Measurements from ENCODE around the gene THAP11. TPM values are rescaled to one million over a fixed set of nuclear protein-coding genes. Genes with fewer than 3 reads are reported as not detected.

The THAP11 gene
- total RNA-seq, result 32.3 TPM
- long read RNA-seq, transcript THAP11-201 (1 exons, 2,114 nt), result major isoform, 76 of 76 reads
- long read RNA-seq, partial matches to known transcripts, result 0 of 76 reads
- long read RNA-seq, other reads (novel, unspliced or antisense), result 0 of 76 reads

GRCh38 chr16:67841816-67842508 is at the start of gene THAP11:
THAP11 (plus strand) TSS chr16:67842320; CDS start chr16:67842555, 235 bp downstream.
- intact Hi-C loops (cut with DNase I), result no loop called here
- ATAC-seq (peak; percentile 81), DNase-seq (ENCODE audit: missing footprints) (peak; percentile 96)

- ATAC-seq, result no peak
- DNase-seq (ENCODE audit: missing footprints), result no peak
- intact Hi-C loops (cut with DNase I), result no loop called here
Measured at GRCh38 chr16:67796099-67796718, 45.9 kb upstream of the THAP11 start.

GRCh38 chr16:67800338-67800926 is 41.7 kb upstream of the THAP11 start:
- peak; percentile 38 for ATAC-seq
- intact Hi-C loops (cut with DNase I), result no loop called here
- DNase-seq (ENCODE audit: missing footprints), result no peak

GRCh38 chr16:67801241-67801640 is 40.9 kb upstream of the THAP11 start:
- intact Hi-C loops (cut with DNase I), result no loop called here
- no peak for ATAC-seq
- no peak for DNase-seq (ENCODE audit: missing footprints)

DNA sequence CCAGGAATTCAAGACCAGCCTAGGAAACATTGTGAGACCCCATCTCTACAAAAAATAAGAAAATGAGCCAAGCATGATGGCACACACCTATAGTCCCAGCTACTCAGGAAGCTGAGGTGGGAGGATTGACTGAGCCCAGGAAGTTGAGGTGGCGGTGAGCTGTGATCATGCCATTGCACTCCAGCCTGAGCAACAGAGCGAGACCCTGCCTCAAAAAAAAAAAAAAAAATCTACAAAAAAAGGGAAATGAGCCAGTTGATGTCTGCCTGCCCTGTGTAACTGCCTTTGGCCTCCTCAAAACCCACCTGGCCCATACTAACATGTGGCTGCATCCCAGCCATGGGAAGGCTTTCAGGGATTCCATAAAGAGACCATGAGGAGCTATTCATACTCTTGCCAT is 40.2 kb upstream of the THAP11 start:
- DNase-seq (ENCODE audit: missing footprints) (no peak), ATAC-seq (no peak)
- intact Hi-C loops (cut with DNase I), result no loop called here

DNA sequence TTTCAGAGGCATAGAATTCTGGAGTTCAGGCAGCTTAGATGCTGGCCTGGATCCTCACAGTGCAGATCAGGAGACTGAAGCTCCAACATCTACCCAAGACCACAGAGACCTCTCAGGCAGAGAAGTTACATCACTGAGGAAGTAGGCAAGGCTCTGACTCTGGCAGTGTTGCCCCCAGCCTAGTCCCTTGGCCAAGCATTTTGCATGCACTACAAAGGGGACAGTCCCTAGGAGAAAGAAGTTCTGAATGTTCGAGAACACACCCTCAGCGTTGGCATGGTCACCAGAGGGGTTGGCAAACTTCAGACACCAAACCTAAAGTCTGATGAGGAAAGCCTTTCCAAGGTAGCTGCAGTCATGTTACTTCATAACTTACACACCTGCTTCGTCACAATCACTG is 38.2 kb upstream of the THAP11 start:
- DNase-seq (ENCODE audit: missing footprints), result no peak
- no peak for ATAC-seq
- intact Hi-C loops (cut with DNase I), result no loop called here

GRCh38 chr16:67804853-67805542 is 37.1 kb upstream of the THAP11 start:
- ATAC-seq (no peak), DNase-seq (ENCODE audit: missing footprints) (no peak)
- intact Hi-C loops (cut with DNase I), result loop anchor here (5.0 kb wide), 2 partner anchors 133 to 283 kb away; no protein-coding TSS in a partner anchor

- intact Hi-C loops (cut with DNase I), result loop anchor here (2.0 to 5.0 kb wide), 4 partner anchors 41 to 284 kb away; partner anchors contain the start of genes CENPT, GFOD2 and NUTF2
- DNase-seq (ENCODE audit: missing footprints), result no peak
- ATAC-seq, result peak; percentile 0
Measured at GRCh38 chr16:67805718-67806427, 36.2 kb upstream of the THAP11 start.

GRCh38 chr16:67806428-67807147 is 35.5 kb upstream of the THAP11 start, which contains the start of the genes RANBP10 and TSNAXIP1:
RANBP10 (minus strand) TSS chr16:67806560; CDS start chr16:67806536, 24 bp downstream.
TSNAXIP1 (plus strand) TSS chr16:67806889; CDS start chr16:67807150, 261 bp downstream.
- ATAC-seq, result peak; percentile 98
- peak; percentile 97 for DNase-seq (ENCODE audit: missing footprints)
- intact Hi-C loops (cut with DNase I), result loop anchor here (2.0 to 5.0 kb wide), 4 partner anchors 40 to 284 kb away; partner anchors contain the start of genes CENPT, GFOD2 and NUTF2

DNA sequence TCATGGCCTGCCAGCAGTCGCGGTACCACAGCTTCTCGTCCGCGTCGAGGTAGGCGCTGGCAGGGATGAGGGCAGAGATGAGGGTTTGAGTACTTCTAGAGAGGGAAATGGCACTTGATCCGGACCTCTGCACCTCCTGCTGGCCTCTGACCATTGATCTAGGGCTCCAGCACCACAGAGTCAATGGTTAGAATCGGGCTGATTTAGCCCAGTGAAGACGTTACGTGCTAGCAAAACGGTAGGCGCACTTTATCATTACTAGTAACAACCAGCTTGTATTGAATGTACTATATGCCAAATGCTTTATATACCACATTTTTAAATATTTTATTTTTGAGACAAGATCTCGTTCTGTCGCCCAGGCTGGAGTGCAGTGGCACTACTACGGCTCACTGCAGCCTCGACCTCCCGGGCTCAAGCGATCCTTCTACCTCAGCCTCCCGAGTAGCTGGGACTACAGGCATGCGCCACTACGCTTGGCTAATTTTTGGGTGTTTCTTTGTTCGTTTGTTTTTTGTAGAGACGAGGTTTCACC is 34.9 kb upstream of the THAP11 start:
- no peak for DNase-seq (ENCODE audit: missing footprints)
- intact Hi-C loops (cut with DNase I), result loop anchor here (2.0 to 5.0 kb wide), 4 partner anchors 40 to 285 kb away; partner anchors contain the start of genes CENPT, GFOD2 and NUTF2
- no peak for ATAC-seq

DNA sequence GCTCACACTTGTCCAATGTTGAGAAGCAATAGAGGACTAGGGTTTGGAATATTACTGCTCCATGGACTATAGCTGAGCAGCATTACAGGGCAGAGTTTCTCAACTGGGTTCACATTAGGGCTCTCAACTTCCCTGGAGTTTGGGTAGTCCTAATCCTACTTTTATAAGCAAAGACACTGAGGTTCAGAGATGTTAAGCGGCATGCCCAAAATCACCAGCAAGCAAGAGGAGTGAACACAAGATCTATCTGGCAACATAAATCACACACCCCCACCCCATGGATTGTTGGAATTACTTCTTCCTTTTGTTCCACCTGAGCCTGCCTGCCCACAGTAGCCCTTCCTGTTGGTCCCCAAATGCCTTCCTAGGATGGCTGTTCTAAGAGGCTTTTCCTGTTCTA is 30.2 kb upstream of the THAP11 start:
- no peak for ATAC-seq
- intact Hi-C loops (cut with DNase I), result no loop called here
- no peak for DNase-seq (ENCODE audit: missing footprints)

GRCh38 chr16:67814567-67814966 is 27.6 kb upstream of the THAP11 start:
- no peak for ATAC-seq
- intact Hi-C loops (cut with DNase I), result no loop called here

GRCh38 chr16:67820608-67821259 is 21.4 kb upstream of the THAP11 start:
- no peak for ATAC-seq
- intact Hi-C loops (cut with DNase I), result no loop called here

More at GRCh38 chr16:67814567-67814966, 27.6 kb upstream of the THAP11 start:
- no peak for DNase-seq (ENCODE audit: missing footprints)

DNA sequence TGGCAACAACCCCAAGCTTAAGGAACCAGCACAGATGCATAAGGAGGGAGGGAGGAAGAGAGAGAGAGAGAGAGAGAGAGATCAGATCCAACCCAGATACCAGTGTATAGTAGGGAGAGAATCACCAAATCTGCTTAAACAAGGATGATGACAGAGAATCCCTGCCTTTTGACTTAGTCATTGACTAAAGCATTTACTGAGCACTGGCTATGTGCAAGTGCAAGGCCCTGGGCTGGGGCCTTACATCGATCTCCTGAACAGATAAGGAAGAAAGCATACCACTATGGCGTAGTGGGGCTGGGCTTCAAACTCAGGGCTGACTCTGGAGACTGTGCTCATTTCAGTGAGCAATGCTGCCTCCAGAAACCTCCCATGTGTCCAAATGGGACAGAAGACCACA is 19.6 kb upstream of the THAP11 start:
- no peak for DNase-seq (ENCODE audit: missing footprints)
- no peak for ATAC-seq
- intact Hi-C loops (cut with DNase I), result no loop called here

More at GRCh38 chr16:67820608-67821259, 21.4 kb upstream of the THAP11 start:
- no peak for DNase-seq (ENCODE audit: missing footprints)

DNA sequence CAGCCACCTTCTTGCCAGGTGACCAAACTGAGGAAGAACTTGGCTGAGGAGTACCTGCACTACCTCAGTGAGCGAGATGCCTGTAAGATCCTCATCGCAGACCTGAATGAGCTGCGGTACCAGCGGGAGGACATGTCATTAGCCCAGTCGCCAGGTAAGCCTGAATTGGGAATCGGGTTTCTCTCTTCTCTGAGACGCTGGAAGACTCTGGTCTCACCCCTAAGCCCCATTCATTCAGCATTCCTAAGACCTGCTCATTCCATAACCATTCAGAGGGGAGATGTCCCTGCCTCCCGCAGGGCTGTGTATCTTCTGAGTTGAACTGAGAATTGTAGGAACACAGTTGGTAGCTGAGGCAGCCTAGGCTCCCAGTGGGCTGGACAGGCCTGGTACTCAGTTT is 17.0 kb upstream of the THAP11 start:
- no peak for ATAC-seq
- intact Hi-C loops (cut with DNase I), result loop anchor here (5.0 kb wide), 1 partner anchor 97 kb away; no protein-coding TSS in a partner anchor
- no peak for DNase-seq (ENCODE audit: missing footprints)

DNA sequence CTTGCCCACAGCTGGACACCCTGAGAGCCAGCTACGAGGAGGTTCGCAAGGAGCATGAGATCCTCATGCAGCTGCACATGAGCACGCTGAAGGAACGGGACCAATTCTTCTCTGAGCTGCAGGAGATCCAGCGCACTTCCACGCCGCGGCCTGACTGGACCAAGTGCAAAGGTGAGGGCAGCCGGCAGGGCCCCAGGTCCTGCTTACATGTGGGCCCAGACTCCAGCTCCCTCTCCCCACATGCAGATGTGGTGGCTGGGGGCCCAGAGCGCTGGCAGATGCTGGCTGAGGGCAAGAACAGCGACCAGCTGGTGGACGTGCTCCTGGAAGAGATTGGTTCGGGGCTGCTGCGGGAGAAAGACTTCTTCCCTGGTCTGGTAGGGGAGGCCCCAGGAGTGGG is 16.2 kb upstream of the THAP11 start:
- ATAC-seq (no peak), DNase-seq (ENCODE audit: missing footprints) (no peak)
- intact Hi-C loops (cut with DNase I), result loop anchor here (5.0 kb wide), 1 partner anchor 96 kb away; no protein-coding TSS in a partner anchor

DNA sequence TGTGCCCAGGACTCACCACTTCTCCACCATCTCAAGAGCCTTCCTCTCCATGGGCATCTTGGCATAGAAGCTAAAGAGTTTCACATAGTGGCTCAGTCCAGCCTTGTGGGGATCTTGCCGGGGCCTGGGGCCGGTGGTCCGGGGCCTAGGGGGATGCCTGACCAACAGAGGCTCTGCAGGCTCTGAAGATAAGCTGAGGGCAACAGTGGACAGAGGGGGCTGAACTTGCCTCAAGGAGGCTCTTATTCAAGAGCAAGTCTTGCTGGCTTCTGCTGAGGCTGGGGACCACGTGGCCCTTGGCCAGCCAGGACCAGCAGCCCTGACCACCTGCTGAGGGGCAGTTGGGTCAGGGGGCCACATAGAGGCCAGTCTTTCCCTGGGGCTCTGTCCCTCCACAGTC is 13.5 kb upstream of the THAP11 start:
- ATAC-seq, result no peak
- no peak for DNase-seq (ENCODE audit: missing footprints)
- intact Hi-C loops (cut with DNase I), result loop anchor here (5.0 kb wide), 1 partner anchor 94 kb away; no protein-coding TSS in a partner anchor

Data from Right ventricle myocardium inferior (tissue), 1 donor.